ENCODE data around the gene CPLX1.

The CPLX1 gene

GRCh38 chr4:791252-791897 lies 34.6 kb downstream of the CPLX1 start:
- DNase-seq (ENCODE audit: low read depth), result no peak
- in situ Hi-C loops (cut with HindIII; ENCODE audit: low sequenced_read_pairs), result no loop called here
- no peak overlapping the region for H3K4me3 ChIP-seq (ENCODE audit: low read depth, low read length)
- TF ChIP-seq, protein P1, sequence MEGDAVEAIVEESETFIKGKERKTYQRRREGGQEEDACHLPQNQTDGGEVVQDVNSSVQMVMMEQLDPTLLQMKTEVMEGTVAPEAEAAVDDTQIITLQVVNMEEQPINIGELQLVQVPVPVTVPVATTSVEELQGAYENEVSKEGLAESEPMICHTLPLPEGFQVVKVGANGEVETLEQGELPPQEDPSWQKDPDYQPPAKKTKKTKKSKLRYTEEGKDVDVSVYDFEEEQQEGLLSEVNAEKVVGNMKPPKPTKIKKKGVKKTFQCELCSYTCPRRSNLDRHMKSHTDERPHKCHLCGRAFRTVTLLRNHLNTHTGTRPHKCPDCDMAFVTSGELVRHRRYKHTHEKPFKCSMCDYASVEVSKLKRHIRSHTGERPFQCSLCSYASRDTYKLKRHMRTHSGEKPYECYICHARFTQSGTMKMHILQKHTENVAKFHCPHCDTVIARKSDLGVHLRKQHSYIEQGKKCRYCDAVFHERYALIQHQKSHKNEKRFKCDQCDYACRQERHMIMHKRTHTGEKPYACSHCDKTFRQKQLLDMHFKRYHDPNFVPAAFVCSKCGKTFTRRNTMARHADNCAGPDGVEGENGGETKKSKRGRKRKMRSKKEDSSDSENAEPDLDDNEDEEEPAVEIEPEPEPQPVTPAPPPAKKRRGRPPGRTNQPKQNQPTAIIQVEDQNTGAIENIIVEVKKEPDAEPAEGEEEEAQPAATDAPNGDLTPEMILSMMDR (IDR thresholded peaks at IDR 0.05; ENCODE audit: low read depth, low read length, missing control alignments), result no peak

DNA sequence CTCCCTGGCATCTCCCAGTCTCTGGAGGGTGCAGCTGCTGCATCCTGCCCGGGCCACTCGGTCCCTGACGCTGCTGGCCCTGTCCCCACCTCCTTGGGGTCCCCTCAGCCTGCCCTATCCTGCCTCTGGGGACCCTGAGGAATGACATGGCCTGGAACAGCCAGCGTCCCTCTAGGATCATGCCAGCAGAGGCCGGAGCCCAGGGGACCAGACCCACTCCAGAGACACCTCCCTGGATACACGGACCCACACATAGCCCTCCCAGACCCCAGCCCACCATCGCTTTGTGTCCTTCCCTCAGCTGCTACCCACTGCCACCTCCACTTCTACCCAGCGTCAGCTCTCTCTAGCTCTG lies 35.5 kb downstream of the CPLX1 start:
- TF ChIP-seq, protein P1 (IDR thresholded peaks at IDR 0.05; ENCODE audit: low read depth, low read length, missing control alignments), result no peak
- in situ Hi-C loops (cut with HindIII; ENCODE audit: low sequenced_read_pairs), result no loop called here
- no peak for DNase-seq (ENCODE audit: low read depth)
- no peak overlapping the region for H3K4me3 ChIP-seq (ENCODE audit: low read depth, low read length)

DNA sequence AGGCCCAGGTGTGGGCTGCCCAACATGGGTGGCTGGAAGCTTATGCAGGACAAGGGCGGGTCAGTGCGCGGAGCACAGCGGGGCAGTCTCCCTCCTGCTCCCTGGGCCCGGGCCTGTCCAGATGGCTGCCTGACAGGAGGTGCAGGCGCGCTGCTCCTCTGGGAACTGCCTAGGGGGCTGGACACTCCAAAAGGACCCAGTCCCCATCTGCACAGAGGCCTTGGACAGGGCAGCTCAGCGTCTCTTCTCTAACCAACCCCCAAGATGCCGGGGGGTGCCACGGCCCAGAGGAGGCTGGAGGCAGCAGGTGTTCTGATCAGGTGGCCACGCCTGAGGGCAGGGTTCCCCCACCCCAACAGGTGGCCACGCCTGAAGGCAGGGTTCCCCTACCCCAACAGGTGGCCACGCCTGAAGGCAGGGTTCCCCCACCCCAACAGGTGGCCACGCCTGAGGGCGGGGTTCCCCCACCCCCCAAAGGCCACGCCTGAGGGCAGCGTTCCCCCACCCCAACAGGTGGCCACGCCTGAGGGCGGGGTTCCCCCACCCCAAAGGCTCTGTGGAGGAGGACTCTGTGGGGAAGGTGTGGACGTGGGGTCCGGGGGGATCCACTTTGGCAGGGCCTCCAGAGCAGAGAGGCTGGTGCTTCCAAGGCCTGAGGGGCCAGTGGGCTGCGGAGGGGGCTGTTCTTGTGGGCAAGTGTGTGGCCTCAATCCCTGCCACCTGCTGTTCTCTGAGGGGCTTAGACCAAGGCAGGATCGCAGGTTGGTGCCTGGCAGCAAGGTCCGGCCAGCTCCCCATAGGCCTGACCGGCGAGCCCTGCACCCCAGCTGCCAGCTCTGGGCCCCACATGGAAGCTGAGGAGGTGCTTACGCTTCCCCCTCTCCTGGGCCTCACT lies 36.1 kb downstream of the CPLX1 start:
- in situ Hi-C loops (cut with HindIII; ENCODE audit: low sequenced_read_pairs), result no loop called here
- H3K4me3 ChIP-seq (ENCODE audit: low read depth, low read length), result no peak overlapping the region

GRCh38 chr4:788636-789297 lies 37.2 kb downstream of the CPLX1 start:
- no peak for DNase-seq (ENCODE audit: low read depth)
- no peak overlapping the region for H3K4me3 ChIP-seq (ENCODE audit: low read depth, low read length)
- in situ Hi-C loops (cut with HindIII; ENCODE audit: low sequenced_read_pairs), result no loop called here
- TF ChIP-seq, protein P1 (IDR thresholded peaks at IDR 0.05; ENCODE audit: low read depth, low read length, missing control alignments), result no peak

More for the DNA sequence above, 36.1 kb downstream of the CPLX1 start:
- no peak for DNase-seq (ENCODE audit: low read depth)
- TF ChIP-seq, protein P1 (IDR thresholded peaks at IDR 0.05; ENCODE audit: low read depth, low read length, missing control alignments), result no peak

DNA sequence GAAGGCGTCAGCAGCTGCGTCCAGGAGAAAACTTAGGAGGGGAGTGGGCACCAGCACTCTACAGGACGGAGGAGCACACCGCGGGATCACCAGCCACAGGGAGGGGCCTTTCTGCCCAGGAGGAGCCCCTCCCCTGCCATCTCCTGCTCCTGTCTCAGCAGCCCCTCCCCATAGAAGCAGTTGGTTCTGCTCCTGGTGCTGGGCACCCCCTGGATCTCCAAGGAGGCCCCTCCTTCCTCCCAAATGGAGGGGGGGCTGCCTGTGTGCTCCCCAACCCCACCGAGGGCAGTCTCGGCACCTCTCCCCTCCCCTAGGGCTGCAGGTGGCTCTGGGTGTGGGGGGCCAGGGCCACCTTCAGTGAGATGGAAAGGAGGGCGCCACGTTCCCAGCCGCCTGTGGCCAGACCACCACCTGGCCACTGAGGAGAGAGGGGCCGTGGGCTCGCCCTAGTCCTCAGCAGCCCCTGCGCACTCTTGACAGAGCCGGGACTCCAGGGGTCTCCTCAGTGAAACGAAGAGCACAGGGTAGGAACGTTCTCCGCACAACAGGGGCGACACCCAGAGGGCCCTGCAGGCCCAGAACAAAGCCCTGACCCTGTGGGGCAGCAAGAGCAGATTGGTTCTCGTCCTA lies 37.8 kb downstream of the CPLX1 start:
- no peak overlapping the region for H3K4me3 ChIP-seq (ENCODE audit: low read depth, low read length)
- in situ Hi-C loops (cut with HindIII; ENCODE audit: low sequenced_read_pairs), result no loop called here
- no peak for DNase-seq (ENCODE audit: low read depth)
- TF ChIP-seq, protein P1 (IDR thresholded peaks at IDR 0.05; ENCODE audit: low read depth, low read length, missing control alignments), result no peak

GRCh38 chr4:787561-787981 lies 38.4 kb downstream of the CPLX1 start:
- no peak overlapping the region for H3K4me3 ChIP-seq (ENCODE audit: low read depth, low read length)
- no peak for DNase-seq (ENCODE audit: low read depth)
- in situ Hi-C loops (cut with HindIII; ENCODE audit: low sequenced_read_pairs), result no loop called here
- TF ChIP-seq, protein P1 (IDR thresholded peaks at IDR 0.05; ENCODE audit: low read depth, low read length, missing control alignments), result no peak
